ENCODE results near the gene MACROD1. TPM values are rescaled to one million over a fixed set of nuclear protein-coding genes. Genes with fewer than 3 reads are reported as not detected.

MACROD1 gene
- polyA plus RNA-seq, 2 donors, result 25.6 to 75.6 TPM

DNA sequence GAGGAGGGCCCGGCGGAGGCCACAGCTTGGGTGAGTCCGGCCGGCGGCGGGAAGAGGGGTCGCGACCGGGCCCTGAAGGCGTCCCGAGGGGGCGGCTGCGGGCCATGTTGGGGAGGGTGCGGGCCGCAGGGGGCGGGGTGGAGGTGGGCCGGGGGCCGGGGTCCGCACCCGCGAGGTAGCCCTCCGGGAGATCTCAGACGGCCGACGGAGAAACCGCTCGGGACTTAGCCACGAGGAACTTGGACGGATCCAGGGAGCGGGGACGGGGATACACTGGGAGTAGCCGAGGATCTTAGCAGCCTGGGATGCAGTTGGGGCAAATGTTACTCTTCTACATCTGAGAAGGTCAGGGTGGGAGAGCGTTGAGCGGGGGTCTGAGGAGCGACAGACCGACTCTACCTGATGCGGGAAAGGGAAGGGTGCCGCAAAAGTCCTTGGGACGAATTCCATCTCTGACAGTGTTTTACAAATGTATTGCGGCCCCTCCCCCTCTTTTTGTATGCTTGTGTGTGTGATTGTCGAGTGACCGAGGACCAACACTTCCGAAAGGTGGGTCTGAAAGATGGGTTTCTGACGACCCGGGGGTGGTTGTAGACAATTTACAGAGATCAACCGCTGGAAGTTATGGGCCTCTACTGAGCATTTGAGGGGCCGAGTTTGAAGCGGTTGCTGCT, 20.7 kb upstream of the MACROD1 start:
- Histone ChIP-seq H3K9me3 (ENCODE audit: control insufficient read depth in 2 of 2, insufficient read depth in 1 of 2, low read depth in 1 of 2, low read length in 1 of 2) (no peaks in the 10 kb centered on the region), H3K27ac (ENCODE audit: low read depth in 2 of 2, low read length in 1 of 2) (no peak overlapping the region), H3K4me3 (ENCODE audit: low read depth in 1 of 2, low read length in 2 of 2) (no peak overlapping the region), H3K36me3 (ENCODE audit: control insufficient read depth in 2 of 2, insufficient read depth in 2 of 2, low read length in 1 of 2) (no peaks in the 10 kb centered on the region), H3K27me3 (ENCODE audit: control insufficient read depth in 1 of 2, insufficient read depth in 2 of 2, low read length in 2 of 2) (no peaks in the 10 kb centered on the region), H3K4me1 (ENCODE audit: control insufficient read depth in 2 of 2, insufficient read depth in 2 of 2, low read length in 1 of 2) (peaks cover 0 to 5% of the 10 kb centered on the region in 2 donors)
- 1% methylated on average over 44 to 48 of the region's 48 CpGs for WGBS, 2 donors

- 0 to 1% methylated on average over 65 to 74 of the region's 74 CpGs for WGBS, 2 donors
- Histone ChIP-seq H3K36me3 (ENCODE audit: control insufficient read depth in 2 of 2, insufficient read depth in 2 of 2, low read length in 1 of 2) (no peaks in the 10 kb centered on the region), H3K4me1 (ENCODE audit: control insufficient read depth in 2 of 2, insufficient read depth in 2 of 2, low read length in 1 of 2) (peaks cover 0 to 8% of the 10 kb centered on the region in 2 donors), H3K27ac (ENCODE audit: low read depth in 2 of 2, low read length in 1 of 2) (peak within 1 kb of the TSS; percentile 96 to 97), H3K4me3 (ENCODE audit: low read depth in 1 of 2, low read length in 2 of 2) (peak within 1 kb of the TSS; percentile 68 to 75), H3K27me3 (ENCODE audit: control insufficient read depth in 1 of 2, insufficient read depth in 2 of 2, low read length in 2 of 2) (no peaks in the 10 kb centered on the region), H3K9me3 (ENCODE audit: control insufficient read depth in 2 of 2, insufficient read depth in 1 of 2, low read depth in 1 of 2, low read length in 1 of 2) (no peaks in the 10 kb centered on the region)
Measured at GRCh38 chr11:64185693-64186491, 20.0 kb upstream of the MACROD1 start, which contains the start of gene STIP1. Gene STIP1, plus strand, starts transcription at chr11:64186171. Its CDS starts 91 bp downstream, at chr11:64186262.

GRCh38 chr11:64185175-64185692, 19.3 kb upstream of the MACROD1 start:
- WGBS, 2 donors, result 0 to 1% methylated on average over 49 to 52 of the region's 52 CpGs
- no peaks in the 10 kb centered on the region for H3K9me3 ChIP-seq (ENCODE audit: control insufficient read depth in 2 of 2, insufficient read depth in 1 of 2, low read depth in 1 of 2, low read length in 1 of 2)
- peaks cover 0 to 10% of the 10 kb centered on the region in 2 donors for H3K4me1 ChIP-seq (ENCODE audit: control insufficient read depth in 2 of 2, insufficient read depth in 2 of 2, low read length in 1 of 2)
- no peaks in the 10 kb centered on the region for H3K27me3 ChIP-seq (ENCODE audit: control insufficient read depth in 1 of 2, insufficient read depth in 2 of 2, low read length in 2 of 2)
- H3K36me3 ChIP-seq (ENCODE audit: control insufficient read depth in 2 of 2, insufficient read depth in 2 of 2, low read length in 1 of 2), result no peaks in the 10 kb centered on the region
- peak overlapping the region; percentile 96 to 97 for H3K27ac ChIP-seq (ENCODE audit: low read depth in 2 of 2, low read length in 1 of 2)
- H3K4me3 ChIP-seq (ENCODE audit: low read depth in 1 of 2, low read length in 2 of 2), result peak overlapping the region; percentile 68 to 75

DNA sequence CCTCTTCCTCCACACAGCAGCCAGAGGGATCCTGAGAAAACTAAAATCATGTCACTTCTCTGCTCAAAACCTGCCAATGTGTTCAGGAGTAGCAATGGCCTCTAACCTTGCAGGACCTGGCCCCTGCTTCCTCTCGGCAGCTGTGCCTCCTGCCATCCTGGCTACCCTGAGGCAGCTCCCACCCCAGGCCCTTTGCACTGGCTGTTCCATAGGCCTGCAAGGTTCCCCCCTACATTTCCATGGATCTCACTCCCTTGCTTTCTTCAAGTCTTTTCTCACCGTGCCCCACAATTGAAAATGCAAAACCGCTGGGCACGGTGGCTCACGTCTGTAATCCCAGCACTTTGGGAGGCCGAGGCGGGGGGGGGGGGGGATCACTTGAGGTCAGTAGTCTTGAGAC, 18.0 kb upstream of the MACROD1 start:
- H3K27ac ChIP-seq (ENCODE audit: low read depth in 2 of 2, low read length in 1 of 2), result peak overlapping the region in 1 of 2 donors; percentile 33
- H3K9me3 ChIP-seq (ENCODE audit: control insufficient read depth in 2 of 2, insufficient read depth in 1 of 2, low read depth in 1 of 2, low read length in 1 of 2), result no peaks in the 10 kb centered on the region
- H3K27me3 ChIP-seq (ENCODE audit: control insufficient read depth in 1 of 2, insufficient read depth in 2 of 2, low read length in 2 of 2), result no peaks in the 10 kb centered on the region
- WGBS, 2 donors, result 81 to 88% methylated on average over 7 of the region's 7 CpGs
- peaks cover 0 to 10% of the 10 kb centered on the region in 2 donors for H3K4me1 ChIP-seq (ENCODE audit: control insufficient read depth in 2 of 2, insufficient read depth in 2 of 2, low read length in 1 of 2)
- H3K36me3 ChIP-seq (ENCODE audit: control insufficient read depth in 2 of 2, insufficient read depth in 2 of 2, low read length in 1 of 2), result no peaks in the 10 kb centered on the region
- no peak overlapping the region for H3K4me3 ChIP-seq (ENCODE audit: low read depth in 1 of 2, low read length in 2 of 2)

DNA sequence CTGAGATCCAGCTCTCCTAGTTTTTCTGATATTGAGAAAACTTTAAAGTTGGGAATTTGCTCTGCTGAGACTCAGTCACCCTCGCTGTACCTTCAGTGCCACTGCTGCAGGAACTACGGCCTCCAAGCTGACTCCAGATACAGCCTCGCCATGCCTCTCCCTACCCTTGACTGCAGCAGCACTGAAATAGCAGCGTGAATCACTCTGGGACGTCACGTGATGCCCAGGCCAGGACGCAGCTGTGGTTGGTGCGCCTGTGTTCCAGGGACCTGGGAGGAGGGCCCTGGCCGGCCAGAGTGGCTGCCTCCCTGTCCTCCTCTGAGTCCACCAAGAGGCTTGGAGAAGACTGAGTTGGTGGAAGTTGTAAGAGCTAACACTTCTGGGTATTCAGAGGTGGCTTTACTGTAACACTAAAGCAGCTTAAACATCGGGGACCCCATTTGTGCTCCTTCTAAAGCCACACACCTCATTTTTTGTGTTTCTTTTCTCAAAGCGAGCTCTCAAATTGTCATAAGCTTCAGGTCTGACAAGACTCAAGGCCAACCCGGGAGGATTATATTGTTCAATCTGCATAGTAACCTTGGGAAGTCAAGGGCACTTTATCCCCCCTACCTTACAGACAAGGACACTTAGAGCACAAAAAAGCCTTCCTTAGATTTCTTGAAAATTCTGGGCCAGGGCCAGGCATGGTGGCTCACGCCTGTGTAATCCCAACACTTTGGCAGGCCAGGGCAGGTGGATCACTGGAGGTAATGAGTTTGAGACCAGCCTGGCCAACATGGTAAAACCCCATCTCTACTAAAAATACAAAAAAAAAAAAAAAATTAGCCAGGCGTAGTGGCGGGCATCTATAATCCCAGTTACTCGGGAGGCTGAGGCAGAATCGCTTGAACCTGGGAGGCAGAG, 15.8 kb upstream of the MACROD1 start:
- H3K4me1 ChIP-seq (ENCODE audit: control insufficient read depth in 2 of 2, insufficient read depth in 2 of 2, low read length in 1 of 2), result peaks cover 0 to 10% of the 10 kb centered on the region in 2 donors
- whole genome bisulfite sequencing, 2 donors, result 30 to 35% methylated on average over 17 of the region's 17 CpGs
- H3K36me3 ChIP-seq (ENCODE audit: control insufficient read depth in 2 of 2, insufficient read depth in 2 of 2, low read length in 1 of 2), result no peaks in the 10 kb centered on the region
- no peaks in the 10 kb centered on the region for H3K27me3 ChIP-seq (ENCODE audit: control insufficient read depth in 1 of 2, insufficient read depth in 2 of 2, low read length in 2 of 2)
- no peak overlapping the region for H3K4me3 ChIP-seq (ENCODE audit: low read depth in 1 of 2, low read length in 2 of 2)
- H3K9me3 ChIP-seq (ENCODE audit: control insufficient read depth in 2 of 2, insufficient read depth in 1 of 2, low read depth in 1 of 2, low read length in 1 of 2), result no peaks in the 10 kb centered on the region
- peak overlapping the region; percentile 71 to 74 for H3K27ac ChIP-seq (ENCODE audit: low read depth in 2 of 2, low read length in 1 of 2)

DNA sequence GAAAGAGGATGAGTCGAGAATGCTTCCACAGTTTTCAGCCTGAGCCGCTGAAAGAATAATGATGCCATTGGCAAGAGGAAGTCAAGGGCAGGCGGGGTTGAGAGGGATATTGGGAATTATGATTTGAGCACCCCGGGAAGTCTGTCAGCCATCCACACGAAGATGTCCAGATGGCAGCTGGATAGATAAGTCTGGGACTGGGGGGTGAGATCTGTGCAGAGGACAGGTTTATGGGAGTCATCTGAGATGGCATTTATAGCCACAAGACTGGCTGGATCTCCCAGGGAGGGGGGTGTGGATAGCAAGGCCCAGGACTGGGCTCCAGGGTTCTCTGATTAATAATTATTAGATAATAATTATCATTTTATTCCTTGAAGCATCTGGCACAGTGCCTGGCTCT, 15.0 kb upstream of the MACROD1 start:
- Histone ChIP-seq H3K4me1 (ENCODE audit: control insufficient read depth in 2 of 2, insufficient read depth in 2 of 2, low read length in 1 of 2) (peaks cover 0 to 10% of the 10 kb centered on the region in 2 donors), H3K9me3 (ENCODE audit: control insufficient read depth in 2 of 2, insufficient read depth in 1 of 2, low read depth in 1 of 2, low read length in 1 of 2) (no peaks in the 10 kb centered on the region), H3K27ac (ENCODE audit: low read depth in 2 of 2, low read length in 1 of 2) (peak overlapping the region in 1 of 2 donors; percentile 47), H3K4me3 (ENCODE audit: low read depth in 1 of 2, low read length in 2 of 2) (no peak overlapping the region), H3K36me3 (ENCODE audit: control insufficient read depth in 2 of 2, insufficient read depth in 2 of 2, low read length in 1 of 2) (no peaks in the 10 kb centered on the region), H3K27me3 (ENCODE audit: control insufficient read depth in 1 of 2, insufficient read depth in 2 of 2, low read length in 2 of 2) (no peaks in the 10 kb centered on the region)
- WGBS, 2 donors, result 62 to 72% methylated on average over 5 of the region's 5 CpGs

GRCh38 chr11:64178951-64179639, 13.2 kb upstream of the MACROD1 start:
- Histone ChIP-seq H3K9me3 (ENCODE audit: control insufficient read depth in 2 of 2, insufficient read depth in 1 of 2, low read depth in 1 of 2, low read length in 1 of 2) (no peaks in the 10 kb centered on the region), H3K27me3 (ENCODE audit: control insufficient read depth in 1 of 2, insufficient read depth in 2 of 2, low read length in 2 of 2) (no peaks in the 10 kb centered on the region), H3K4me3 (ENCODE audit: low read depth in 1 of 2, low read length in 2 of 2) (no peak overlapping the region), H3K27ac (ENCODE audit: low read depth in 2 of 2, low read length in 1 of 2) (no peak overlapping the region), H3K4me1 (ENCODE audit: control insufficient read depth in 2 of 2, insufficient read depth in 2 of 2, low read length in 1 of 2) (peaks cover 0 to 8% of the 10 kb centered on the region in 2 donors), H3K36me3 (ENCODE audit: control insufficient read depth in 2 of 2, insufficient read depth in 2 of 2, low read length in 1 of 2) (no peaks in the 10 kb centered on the region)
- WGBS, 2 donors, result 93 to 95% methylated on average over 12 of the region's 12 CpGs

- 83 to 97% methylated on average over 1 of the region's 1 CpG for WGBS, 2 donors
- Histone ChIP-seq H3K27ac (ENCODE audit: low read depth in 2 of 2, low read length in 1 of 2) (no peak overlapping the region), H3K27me3 (ENCODE audit: control insufficient read depth in 1 of 2, insufficient read depth in 2 of 2, low read length in 2 of 2) (no peaks in the 10 kb centered on the region), H3K9me3 (ENCODE audit: control insufficient read depth in 2 of 2, insufficient read depth in 1 of 2, low read depth in 1 of 2, low read length in 1 of 2) (peaks cover 0 to 2% of the 10 kb centered on the region in 2 donors), H3K4me1 (ENCODE audit: control insufficient read depth in 2 of 2, insufficient read depth in 2 of 2, low read length in 1 of 2) (peaks cover 0 to 6% of the 10 kb centered on the region in 2 donors), H3K36me3 (ENCODE audit: control insufficient read depth in 2 of 2, insufficient read depth in 2 of 2, low read length in 1 of 2) (no peaks in the 10 kb centered on the region), H3K4me3 (ENCODE audit: low read depth in 1 of 2, low read length in 2 of 2) (no peak overlapping the region)
Measured at GRCh38 chr11:64178203-64178602, 12.3 kb upstream of the MACROD1 start.
